ACHN (cell line): ENCODE results near the gene ESRRB.

ENCODE experiments used
- DNase-seq: peaks from one replicate; pipeline ENCODE4 v3.0.0-alpha.2; 2015
- in situ Hi-C: cut with HindIII; loops from 2 replicates; pipeline ENCODE4 v1.10.0; 2017; ENCODE audit warnings: low sequenced_read_pairs, low pct_ligation_motif_present, low pct_unique_long_range_greater_than_20kb

Gene ESRRB

DNA sequence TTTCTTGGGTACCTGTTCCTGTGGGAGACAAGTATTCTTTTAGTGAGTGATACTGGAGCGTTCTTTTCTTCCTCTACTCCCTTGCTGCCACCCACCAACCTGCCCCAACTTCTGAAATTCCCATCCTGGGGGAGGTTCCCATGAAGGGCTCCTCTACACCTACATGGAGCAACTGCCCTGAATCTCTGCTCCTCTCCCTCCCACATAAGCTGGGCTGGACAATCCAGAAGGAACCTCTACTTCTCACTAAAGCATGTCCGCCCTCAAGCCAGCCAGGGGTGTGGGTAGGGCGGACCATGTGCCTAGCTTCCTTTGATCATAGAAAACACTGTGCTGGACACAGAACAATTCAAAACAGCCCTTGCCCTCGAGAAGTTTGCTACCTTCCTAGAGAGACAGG is 25.9 kb upstream of the ESRRB start:
- in situ Hi-C loops: no loop called here
- no peak for DNase-seq

DNA sequence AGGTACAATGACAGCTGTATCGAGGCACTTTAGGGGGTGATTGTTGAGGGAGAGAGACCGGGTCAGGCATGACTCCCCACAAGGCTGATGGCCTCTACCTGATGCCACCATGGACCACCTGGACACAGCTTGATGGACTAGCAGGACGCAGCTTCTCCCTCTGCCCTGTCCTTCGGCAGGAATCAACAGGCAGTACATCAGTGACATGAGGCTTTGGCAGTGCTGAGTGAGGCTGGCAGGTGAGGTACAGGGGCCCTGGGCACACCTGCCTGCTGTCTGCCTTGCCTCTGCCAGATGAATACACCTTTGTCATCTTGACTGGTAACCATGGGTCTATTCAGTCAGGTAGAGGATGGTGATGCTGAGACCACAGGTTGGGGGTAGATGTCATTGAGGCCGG is 25.3 kb upstream of the ESRRB start:
- DNase-seq: no peak
- in situ Hi-C loops: no loop called here

DNA sequence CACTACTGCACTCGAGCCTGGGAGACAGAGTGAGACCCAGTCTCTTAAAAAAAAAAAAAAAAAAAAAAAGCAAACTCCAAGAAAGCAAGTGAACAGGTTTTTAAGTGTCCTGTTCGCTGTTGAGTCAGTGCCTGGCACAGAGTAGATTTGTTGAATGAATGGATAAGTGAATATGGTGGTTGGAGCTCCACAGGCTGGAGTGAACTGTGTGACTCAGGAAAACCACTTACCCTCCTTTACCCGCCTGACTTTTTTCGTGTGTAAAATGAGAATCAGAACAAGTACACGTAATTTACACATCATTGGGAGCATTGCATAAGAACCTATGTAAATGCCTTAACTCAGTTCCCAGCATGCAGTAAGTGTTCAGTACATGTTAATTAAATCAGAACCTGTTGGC is 24.0 kb upstream of the ESRRB start:
- no peak for DNase-seq
- in situ Hi-C loops: no loop called here

DNA sequence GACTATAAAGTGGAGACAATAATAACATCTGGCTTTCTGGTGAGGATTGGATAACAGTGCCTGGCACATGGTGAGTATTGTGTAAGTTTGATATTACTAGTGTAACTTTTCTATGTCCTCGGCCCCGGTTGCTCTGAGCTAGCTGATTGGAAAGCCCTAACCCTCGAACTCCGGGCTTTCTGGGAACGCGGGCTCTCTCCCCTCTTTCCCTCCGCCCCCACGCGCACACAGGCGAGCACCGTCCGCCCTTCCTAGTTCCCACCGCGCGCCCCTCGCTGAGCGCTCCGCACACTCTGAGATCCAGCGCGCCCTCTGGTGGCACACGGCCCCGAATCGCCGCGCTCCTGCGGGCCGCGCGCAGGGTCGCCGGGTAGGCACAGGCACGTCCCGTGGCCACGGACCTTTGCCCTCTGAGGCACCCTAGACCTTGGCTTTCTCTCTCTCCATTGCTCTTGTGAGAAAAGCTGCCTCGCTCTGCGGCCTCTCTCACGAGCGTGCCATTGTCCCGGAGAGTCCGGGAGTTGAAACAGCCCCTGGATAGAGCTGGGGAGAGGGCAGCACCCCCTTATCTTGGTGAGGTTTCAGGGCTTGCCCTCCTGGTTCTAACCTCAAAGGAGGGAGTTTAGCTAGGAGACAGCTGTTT is 23.2 kb upstream of the ESRRB start:
- peak; percentile 40 for DNase-seq
- in situ Hi-C loops: no loop called here

DNA sequence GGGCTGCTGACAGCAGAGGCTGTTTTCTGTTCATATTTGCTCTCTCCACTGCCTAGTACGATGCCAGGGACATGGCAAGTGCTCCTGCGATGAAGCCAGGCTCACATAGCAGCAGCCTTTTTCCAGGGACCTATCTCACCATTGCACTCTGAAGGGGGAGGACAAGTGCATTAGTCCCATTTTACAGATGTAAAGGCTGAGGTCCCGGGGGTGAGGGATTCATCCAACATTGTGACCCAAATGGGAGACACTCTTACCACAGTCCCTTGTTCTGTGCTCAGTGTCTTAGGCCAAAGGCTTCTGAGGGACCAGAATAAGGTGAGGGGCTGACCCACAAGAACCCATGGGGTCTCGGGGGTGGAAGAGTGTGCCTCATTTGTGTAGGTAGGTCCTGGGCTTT is 21.6 kb upstream of the ESRRB start:
- in situ Hi-C loops: no loop called here
- no peak for DNase-seq

DNA sequence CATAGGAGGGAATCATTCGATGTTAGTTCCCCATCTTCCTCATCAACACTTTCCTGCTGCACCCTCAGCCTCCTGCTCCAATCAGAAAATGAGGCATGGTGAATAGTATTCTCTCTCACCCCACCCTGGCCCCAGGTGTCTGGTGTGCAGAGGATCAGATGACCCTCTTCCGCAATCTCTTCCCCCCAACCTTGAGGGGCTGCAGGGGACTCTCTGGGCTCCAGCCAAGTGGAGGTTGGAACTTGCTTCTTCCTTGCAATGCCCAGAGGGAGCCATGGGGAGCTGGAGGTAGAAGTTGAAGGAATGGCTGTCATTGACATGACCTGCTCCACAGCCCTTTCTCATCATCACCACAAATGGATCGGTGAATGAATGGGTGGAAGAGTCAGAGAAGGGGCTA is 20.2 kb upstream of the ESRRB start:
- in situ Hi-C loops: no loop called here

DNA sequence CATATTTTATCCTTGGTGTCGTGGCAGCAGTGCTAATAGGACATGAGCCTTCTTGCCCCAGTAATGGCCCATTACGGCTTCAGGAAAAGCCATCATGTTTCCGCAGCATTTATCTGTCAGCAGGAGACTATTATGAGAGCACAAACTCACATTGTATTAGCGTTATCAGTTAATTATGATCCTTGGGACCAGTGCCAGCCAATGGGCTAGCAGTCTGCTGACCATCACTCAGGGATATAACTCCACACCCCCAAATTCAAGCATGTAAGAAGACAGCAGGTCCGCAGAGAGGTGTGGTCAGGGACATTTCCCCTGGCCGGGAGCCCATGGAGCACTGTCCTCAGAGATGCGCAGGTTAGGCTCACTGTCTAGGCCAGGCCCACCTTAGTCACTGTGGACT is 4.9 kb upstream of the ESRRB start:
- no peak for DNase-seq
- in situ Hi-C loops: no loop called here

More for the DNA sequence above, 20.2 kb upstream of the ESRRB start:
- no peak for DNase-seq

DNA sequence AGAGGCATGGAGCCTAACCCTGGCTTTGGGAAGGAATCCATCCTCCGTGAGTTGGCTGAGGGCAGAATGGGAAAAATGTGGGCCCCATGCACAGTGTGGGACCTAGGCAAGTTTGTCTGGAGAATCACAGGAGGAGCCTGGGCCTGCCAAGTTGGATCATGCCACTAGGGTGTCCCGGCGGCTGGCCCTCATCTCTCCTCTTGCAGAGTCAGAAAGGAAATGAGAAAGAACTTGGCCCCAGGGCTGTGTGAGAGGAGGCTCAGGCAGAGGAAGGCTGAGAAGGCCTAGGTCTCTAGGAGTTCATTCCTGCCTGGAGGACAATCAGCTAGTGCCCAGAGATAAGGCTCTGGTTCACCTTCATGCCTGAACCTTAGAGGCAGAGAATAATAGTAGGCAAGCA is 2.5 kb upstream of the ESRRB start:
- in situ Hi-C loops: no loop called here
- no peak for DNase-seq

DNA sequence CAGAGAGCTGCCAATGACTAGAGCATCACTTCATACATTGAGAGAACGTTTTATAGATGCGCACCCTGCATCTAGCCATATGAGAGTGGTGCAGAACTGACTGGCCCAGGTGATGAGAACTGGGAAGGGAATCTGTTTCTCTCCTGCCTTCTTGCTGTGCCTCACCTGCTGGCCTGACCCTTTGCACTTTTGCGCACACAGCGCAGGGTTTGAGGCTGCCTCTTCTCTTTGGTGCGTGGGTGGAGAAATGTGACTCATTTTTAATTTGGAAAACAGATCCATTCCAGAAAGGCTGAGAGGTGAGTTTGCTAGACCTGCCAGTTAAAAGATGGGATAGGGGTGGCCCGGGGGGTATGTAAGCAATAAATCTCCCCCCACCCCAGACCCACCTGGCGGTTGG is 453 bp upstream of the ESRRB start:
- in situ Hi-C loops: no loop called here
- no peak for DNase-seq

DNA sequence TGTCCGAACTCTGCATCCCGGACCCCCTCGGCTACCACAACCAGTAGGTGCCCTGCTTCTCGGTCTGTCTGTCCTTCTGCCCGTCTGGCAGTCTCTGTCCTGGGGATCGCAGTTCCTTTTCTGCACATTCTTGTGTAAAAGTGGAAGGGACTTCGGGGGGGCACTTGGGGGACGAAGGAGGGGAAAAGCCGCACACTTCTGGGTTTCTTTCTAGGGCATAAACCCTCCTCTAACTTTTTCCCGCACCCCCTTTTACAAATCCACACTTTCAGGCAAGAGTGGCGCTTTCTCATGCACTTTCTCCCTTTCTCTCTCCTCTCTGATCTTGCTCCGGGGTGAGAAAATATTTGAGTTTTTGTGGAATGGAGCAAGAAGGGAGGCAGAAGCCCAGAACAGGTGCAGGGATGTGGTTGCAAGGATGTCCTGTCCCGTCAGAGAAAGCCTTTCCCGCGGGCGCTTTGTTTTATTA is 506 bp downstream of the ESRRB start:
- in situ Hi-C loops: no loop called here

DNA sequence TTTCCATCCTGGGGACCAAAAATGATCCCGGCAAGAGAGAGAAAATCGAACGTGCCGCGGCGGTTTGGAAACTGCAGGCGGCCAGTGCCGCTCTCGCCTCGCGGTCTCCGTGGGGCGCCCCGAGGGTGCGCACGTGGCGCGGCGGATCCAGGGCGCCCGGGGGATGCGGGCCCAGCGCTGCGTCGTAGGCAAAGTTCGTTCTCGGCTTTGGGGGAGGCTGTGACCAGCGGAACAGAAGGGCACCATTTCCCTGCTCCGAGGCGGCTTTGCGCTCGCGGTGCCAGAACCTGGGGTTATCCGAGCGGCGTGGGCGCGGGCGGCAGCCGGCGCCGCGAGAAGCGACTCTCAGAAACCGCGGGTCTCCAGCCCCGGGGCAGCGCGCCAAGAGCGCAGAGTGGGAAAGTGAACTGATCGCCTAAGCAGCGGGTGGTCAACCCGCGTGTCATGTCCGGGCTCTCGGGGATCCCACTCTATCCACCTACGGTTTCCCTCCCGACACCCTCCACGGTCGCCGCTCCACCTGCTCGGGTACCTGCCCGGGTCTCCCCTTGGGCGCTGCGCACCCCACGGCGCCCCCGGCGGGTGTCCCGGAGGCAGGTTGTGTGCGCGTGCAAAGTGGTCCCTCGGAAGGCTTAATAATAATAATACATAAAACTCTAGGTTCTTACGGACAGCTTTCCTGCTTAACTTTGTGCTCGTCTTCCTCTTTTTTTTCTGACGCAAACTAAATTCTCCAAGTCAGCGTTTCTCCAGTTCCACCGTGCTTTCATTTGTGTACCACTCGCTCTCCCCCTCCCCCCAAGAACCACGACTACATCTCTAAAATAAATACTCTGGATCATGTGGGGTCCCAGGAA is 1.2 kb downstream of the ESRRB start:
- in situ Hi-C loops: no loop called here
- DNase-seq: no peak

More for the DNA sequence above, 506 bp downstream of the ESRRB start:
- DNase-seq: no peak

DNA sequence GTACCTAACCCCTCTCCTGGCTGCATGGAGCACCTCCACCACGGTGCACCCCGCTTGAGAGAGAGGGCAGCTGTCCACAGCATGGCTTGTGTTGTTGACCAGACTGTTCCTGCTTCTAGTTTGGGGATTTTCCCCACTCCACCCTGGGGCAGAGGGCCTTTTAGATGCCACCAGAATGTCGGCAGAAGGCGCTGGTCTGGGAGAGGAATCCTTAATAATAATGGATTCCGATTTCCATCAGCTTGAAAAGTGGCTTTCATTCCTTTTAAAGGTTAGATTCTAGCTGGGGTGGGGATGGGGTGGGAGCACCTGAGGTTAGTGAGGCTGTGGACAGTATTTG is 1.8 kb downstream of the ESRRB start:
- in situ Hi-C loops: no loop called here
- no peak for DNase-seq

DNA sequence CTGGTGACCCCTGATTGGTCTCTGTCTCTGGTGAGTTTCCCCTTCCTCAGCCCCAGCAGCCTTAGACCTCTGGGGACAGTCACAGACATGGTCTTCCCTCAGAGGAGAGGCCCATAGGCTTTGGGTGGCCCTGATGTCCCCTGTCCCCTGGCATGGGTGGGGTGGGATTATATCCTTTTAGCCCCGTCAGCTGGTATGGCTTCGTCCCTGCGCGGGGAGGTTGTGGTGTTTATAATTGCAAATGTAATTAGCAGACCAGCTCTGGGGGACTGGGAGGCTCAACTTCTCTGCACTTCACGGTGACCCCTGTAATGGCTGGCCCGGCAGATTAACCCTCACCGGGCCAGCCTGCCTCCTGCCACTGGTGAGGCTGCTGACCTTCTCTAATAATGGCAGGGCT is 5.1 kb downstream of the ESRRB start:
- in situ Hi-C loops: no loop called here
- DNase-seq: no peak

DNA sequence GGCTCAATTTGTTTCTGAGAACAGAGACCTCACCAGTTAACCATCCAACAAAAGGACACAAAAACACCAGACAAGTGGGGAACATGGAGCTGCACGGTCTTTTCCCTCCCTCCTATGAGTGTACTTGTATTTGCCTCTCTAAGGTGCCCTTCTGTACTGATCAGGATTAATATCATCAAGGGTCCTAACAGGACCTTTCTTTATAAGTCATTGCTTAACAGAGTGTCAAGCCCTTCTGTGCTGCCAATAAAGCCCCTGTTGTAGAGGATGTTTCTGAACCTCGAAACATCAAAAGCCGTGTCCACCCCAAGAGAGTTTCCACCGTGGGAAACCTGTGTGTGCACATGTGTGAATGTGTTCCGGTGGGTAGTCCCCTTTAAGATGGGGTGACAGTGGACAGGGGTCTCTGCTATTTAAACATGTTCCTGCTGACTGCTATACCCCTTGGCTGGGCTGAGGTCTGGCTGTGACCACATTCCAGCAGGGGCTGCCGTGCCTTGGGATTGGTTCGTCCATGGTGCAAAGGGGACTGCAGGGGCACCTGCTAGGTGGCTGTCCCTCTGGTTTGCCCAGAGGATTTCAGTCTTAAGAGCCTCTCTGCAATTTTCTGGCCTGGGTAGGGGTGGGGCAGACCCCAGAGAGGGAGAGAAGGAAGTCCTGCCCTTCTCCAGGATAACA is 6.0 kb downstream of the ESRRB start:
- DNase-seq: no peak
- in situ Hi-C loops: no loop called here

DNA sequence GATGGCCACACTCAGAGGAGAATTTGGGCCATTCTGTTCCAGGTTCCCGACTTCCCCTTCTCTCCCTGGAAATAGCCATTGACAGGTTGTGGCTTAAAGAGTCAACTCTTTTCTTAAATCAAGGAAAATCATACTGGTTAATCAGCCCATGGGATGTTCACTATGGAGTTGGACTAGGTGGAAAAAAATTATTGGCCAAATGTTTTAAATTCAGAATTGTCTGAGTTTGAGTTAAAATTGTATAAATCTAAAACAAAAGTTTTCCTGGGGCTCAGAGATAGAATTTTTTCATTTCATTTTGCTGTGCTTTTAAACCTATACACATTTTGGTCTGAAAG is 6.5 kb downstream of the ESRRB start:
- in situ Hi-C loops: no loop called here
- DNase-seq: no peak

DNA sequence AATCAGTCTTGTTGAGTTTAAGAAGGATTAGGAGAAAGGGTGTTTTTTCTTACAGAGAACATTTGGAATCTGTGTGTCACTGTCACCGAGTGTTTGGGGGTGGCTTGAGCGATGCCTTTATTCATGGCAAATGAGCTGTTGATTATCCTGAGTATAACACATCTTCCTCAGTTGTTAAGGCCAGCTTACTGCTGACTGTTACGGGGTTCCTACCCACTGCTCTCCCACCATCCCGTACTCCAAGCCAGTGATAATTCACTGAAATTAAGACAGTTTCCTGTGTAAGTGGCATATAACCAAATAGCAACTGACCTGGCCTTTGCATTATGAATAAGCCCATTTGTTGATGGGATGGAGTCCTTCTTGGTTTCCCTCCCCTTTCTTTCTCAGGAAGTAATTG is 9.5 kb downstream of the ESRRB start:
- in situ Hi-C loops: no loop called here
- DNase-seq: no peak

DNA sequence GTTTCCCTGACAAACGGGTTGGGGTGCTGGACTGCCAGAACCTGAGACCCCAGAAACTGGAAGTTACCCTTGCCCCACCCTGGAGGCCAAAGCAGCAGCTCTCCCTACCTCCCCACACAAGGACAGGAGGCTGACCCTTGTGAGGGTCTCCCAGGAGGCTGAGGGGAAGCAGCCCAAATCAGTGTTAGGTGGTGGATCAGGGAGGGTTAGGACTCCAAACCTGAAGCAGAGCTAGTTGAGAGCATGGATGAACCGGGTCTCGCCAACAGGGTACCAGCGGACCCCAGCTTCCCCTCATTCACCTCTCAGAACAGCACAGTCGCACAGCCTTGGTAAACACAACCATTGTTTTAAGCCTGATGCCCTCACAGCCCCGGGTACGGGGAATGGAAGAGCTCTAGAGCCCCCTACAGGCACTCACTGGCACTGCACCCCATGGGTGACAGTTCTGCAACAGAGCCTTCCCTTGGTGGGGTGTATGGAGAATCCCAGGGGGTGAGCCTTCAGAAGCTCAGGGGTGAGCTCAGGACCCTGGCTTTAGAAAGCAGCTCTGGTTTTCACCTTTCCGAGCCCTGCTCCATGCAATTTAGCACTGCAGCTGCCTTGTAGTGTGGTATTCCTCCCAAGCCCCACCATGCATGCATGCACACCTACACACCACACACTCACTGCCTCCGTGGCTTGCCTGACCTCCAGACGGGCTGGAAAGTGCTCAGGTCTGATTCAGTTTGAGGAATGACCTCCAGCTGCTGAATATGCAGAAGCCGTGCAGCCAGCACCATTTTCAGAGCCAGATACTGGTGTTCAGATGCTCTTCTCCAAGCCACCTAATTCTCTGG is 11.2 kb downstream of the ESRRB start:
- in situ Hi-C loops: no loop called here

DNA sequence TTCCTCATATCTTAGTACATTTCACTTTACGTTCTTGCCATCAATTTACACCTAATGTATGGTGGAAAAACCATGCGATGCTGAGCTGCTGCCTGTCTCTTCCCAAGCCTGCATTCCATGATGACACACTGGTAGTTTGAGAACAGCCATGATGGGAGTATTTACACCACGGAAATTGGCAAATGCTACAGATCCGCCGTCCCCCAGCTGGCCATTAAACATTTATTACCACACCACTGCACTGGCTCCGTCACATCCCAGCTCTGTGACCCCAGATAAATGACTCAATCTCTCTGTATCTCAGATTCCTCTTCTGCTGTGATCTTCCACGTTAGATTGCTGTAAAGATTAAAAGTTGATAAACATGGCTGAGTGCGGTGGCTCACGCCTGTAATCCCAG is 13.9 kb downstream of the ESRRB start:
- in situ Hi-C loops: no loop called here

More for the DNA sequence above, 11.2 kb downstream of the ESRRB start:
- DNase-seq: peak; percentile 61

DNA sequence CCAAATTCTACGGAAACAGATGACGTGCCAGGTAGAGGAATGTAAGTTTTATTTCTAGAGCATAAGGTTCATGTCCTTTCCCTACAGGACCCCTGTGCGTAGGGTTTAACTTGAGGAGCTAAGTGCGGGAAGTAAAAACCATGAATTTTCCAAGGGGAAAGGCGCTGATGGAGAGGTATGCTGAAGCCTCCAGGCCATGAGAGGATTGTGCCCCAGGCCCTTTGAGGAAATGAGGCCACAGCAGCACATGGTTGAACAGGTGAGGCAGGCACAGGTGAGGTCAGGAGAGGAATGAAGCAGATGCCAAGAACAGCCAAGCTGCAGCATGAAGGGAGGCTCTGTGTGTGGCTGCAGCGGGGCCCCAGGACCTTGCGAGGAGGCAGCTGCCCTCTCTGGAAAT is 14.7 kb downstream of the ESRRB start:
- DNase-seq: no peak
- in situ Hi-C loops: no loop called here

More for the DNA sequence above, 13.9 kb downstream of the ESRRB start:
- DNase-seq: no peak
